ENCODE results near the gene POLRMT.
"Not testable (repeated sequence)": the region's sequence is repeated elsewhere in the genome, so short reads cannot be mapped to it uniquely, and the experiment has no call there.

Gene POLRMT

DNA sequence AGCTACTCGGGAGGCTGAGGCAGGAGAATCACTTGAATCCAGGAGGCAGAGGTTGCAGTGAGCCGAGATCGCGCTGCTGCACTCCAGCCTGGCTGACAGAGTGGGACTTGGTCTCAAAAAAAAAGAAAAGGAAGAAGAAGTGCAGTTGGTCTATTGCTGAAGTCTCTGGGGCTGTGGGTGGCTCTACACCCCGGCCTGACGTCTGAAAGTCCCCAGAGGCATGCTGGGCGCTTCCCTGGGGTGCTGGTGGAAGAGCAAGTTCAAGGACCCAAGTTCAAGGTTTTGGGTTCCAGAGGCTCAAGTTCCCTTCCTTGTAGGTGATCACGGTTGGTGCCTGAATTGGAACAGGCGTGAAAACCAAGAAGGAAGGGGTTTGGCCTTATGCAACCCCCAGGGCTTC, 39.8 kb downstream of the POLRMT start:
- DNase-seq (ENCODE audit: low read depth in 2 of 2), result no peak

- no peak for DNase-seq (ENCODE audit: low read depth in 2 of 2)
Measured at GRCh38 chr19:593055-593454, 40.3 kb downstream of the POLRMT start.

DNA sequence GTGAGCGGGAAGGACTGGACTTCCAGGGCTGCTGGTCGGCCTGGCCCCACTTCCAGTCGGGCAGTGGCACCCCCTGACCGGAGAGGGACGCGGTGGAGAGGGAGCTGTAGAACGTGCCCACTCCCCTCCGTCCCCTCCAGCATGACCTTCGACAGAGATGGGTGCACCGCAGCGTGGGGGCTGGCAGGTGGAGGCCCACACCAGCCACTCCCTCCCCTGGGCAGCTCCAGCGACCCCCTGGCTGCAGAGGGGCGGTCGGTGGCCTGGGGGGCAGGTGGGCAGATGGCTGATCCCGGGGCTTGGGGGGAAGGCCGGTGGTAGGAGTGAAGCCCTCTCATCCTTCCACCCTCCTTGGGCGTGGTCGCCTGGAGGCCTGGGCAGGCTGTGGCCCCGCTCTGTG, 41.2 kb downstream of the POLRMT start:
- DNase-seq (ENCODE audit: low read depth in 2 of 2), result no peak

- DNase-seq (ENCODE audit: low read depth in 2 of 2), result no peak
Measured at GRCh38 chr19:591099-591958, 42.0 kb downstream of the POLRMT start.

DNA sequence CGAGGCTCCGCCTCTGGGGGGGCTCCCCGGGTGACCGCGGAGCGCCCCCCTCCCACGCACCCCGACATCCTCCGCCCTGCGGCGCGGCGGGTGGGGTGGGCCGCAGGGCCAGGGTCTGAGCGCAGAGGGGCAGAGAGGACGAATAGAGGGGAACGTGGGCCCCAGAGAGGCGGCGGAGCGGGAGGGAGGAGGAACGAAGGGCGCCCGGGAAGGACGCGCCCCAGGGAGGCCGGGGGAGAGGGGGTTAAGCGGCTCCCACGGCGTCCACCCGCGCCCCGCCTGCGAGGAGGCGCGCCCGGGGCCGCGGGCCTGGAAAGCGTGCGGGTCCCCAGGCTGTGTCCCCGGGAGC, 42.6 kb downstream of the POLRMT start:
- no peak for DNase-seq (ENCODE audit: low read depth in 2 of 2)

DNA sequence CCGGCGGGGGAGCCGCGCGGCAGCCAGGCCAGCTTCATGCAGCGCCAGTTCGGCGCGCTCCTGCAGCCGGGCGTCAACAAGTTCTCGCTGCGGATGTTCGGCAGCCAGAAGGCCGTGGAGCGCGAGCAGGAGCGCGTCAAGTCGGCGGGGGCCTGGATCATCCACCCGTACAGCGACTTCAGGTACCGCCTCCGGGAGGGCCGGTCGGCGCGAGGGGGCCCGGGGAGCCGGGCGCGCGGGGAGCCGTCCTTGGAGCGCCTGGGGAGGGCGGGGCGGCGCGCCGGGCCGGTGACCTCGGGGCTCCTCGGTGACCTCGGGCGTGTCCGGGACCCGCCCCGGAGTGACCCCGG, 43.0 kb downstream of the POLRMT start:
- no peak for DNase-seq (ENCODE audit: low read depth in 2 of 2)

GRCh38 chr19:589693-590395, 43.5 kb downstream of the POLRMT start, which contains the start of gene HCN2:
Gene HCN2, plus strand, starts transcription at chr19:589881. Its CDS starts 65 bp downstream, at chr19:589946.
- no peak for DNase-seq (ENCODE audit: low read depth in 2 of 2)

- DNase-seq (ENCODE audit: low read depth in 2 of 2), result no peak
Measured at GRCh38 chr19:588741-589692, 44.3 kb downstream of the POLRMT start.

DNA sequence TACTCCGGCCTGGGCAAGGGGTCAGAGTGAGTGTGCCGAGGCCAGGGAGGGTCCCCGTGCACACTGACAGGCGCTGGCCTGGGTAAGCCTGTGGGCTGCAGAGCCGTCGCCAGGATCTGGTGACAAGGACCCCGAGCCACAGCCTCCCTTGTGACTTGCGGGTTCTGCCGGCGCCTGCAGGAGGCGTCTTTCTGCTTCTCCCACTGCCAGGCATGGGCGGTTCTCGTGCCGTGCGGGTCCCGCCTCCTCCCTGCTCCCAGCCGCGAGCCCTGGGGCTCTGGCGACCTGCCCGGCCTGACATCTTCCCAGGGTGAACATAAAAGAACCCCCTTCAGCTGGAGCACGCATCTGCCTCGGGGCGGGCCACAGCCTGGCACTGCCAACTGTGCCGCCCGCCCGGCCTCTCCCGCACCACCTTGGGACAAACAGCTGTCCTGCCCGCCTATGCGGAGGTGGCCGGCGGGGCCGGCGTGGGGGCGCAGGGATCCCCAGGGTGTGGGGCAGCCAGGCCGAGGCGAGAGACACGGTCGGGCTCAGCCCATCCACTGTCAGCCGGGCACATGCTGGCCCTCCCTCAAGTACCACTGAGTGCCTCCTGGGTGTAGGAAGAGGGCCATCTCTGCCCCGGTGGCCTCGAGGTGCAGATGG, 45.1 kb downstream of the POLRMT start:
- DNase-seq (ENCODE audit: low read depth in 2 of 2), result peak in 1 of 2 donors; percentile 35

DNA sequence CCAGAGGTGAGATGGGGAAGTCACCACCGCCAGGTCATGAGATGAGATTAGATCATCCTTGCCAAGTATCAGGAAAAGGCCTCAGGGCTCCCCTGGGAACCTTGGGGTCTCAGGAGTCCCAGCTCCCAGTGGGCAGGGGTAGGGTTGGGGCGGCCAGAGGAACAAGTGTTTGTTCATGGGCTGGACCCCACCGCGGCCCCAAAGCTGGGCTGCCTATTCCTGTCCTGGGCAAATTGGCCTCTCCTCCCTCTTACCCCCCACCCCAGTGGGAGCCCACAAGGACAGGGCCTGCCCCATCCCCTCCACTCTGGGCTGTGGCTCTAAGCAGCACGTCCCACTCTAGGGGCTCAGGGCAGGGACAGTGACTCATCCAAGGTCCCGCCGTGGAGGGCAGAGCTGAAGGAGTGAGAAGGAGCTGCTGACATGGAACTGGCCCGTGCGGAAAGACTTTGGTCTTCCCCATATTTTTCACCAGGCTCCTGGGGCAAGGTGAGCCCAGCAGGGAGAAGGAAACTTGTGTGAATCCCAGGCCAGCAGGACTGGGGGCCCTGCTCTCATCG, 47.7 kb downstream of the POLRMT start:
- DNase-seq (ENCODE audit: low read depth in 2 of 2), result no peak

GRCh38 chr19:585146-585545, 48.2 kb downstream of the POLRMT start:
- not testable (repeated sequence) for DNase-seq (ENCODE audit: low read depth in 2 of 2)

DNA sequence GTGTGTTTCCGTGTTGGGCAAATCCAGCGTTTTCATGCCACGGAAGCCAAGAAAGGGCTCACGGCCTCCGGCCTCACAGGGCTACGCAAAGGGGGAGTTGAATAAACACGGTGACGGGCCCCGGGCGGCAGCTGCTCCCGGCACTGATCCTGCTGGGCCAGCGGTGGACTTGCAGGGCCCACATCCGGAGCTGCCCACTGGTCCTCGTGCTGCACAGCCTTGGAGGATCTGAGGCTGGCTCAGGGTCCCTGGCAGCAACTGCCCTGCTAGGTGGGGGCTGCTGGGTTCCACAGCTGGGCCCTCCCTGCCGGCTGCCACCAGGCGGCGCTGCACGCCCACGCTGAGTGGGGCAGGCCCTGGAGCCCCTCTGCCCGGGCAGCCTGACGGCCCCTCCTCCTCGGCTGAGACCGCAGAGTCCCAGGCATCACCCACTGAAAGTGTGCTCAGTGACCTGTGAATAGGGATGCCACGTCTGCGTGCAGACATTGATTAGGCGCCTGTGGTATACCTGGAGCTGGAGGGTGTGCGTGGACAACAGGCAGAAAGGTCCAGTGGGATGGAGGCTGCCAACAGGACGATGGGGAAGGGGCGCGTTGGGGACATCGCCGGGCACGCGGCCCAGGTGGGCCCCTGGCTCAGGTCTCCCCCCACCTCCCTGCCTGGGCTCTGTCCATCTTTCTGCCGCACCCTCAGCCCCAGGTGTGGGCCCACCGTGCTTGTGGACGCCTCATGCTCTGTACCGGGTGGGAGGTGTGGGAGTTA, 48.9 kb downstream of the POLRMT start:
- no peak for DNase-seq (ENCODE audit: low read depth in 2 of 2)

DNA sequence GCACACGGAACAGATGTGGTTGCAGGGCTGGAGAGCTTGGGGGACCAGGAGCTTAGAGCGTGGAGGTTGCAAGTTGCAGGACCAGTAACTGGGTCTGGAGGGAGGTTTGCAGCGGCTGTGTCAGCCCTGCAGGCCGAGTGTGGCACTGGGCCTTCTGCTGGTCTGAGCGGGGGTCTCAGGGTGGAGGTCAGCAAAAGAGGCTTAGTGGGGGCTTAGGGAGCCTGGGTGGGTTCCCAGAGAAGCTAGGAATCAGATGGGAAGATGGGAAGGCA, 49.4 kb downstream of the POLRMT start:
- DNase-seq (ENCODE audit: low read depth in 2 of 2), result no peak

- no peak for DNase-seq (ENCODE audit: low read depth in 2 of 2)
Measured at GRCh38 chr19:583198-583967, 50.0 kb downstream of the POLRMT start.

- DNase-seq (ENCODE audit: low read depth in 2 of 2), result no peak
Measured at GRCh38 chr19:582497-583197, 50.7 kb downstream of the POLRMT start.

DNA sequence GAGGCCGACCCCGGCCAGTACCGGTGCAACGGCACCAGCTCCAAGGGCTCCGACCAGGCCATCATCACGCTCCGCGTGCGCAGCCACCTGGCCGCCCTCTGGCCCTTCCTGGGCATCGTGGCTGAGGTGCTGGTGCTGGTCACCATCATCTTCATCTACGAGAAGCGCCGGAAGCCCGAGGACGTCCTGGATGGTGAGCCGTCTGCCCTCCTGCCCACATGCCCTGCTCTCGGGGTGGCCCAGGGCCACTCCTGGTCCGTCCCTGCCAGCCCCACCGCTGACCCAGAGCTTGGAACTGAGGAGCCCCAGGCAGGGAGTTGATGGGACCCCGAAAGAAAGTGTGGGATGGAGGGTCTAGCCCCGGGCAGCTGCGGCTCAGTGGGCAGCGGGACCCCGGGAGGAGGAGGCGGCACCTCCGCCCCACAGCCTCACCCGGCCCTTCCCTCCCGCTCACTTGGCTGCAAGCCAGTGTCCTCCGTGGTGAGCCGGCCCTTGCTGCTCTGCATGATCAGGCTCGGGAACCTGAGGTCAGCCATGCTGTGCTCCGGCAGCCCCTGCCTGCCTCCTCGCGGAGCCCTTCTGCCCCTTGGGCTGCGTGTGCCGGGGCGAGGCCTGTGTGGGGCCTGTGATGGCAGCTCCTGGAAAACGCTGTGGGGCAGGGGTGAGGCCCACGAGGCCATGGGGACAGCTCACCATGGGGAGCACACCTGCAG, 51.8 kb downstream of the POLRMT start:
- no peak for DNase-seq (ENCODE audit: low read depth in 2 of 2)

DNA sequence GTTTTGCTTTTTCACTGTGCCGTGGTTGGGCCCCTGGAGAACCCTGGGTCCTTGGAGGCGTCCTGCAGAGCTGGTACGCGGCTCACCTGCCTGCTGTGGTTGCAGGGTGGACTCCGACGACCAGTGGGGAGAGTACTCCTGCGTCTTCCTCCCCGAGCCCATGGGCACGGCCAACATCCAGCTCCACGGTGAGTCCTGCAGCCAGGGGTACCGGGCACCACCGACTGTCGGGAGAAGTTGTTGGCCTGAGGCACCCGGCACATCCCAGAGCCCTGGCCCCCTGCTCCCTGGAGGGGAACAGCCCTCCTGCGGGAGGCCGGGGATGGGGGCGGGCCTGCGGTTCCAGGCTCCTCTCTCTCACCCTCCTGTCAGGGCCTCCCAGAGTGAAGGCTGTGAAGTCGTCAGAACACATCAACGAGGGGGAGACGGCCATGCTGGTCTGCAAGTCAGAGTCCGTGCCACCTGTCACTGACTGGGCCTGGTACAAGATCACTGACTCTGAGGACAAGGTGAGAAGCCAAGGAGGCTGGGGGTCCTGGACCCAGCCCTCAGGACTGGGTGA, 53.0 kb downstream of the POLRMT start:
- no peak for DNase-seq (ENCODE audit: low read depth in 2 of 2)

DNA sequence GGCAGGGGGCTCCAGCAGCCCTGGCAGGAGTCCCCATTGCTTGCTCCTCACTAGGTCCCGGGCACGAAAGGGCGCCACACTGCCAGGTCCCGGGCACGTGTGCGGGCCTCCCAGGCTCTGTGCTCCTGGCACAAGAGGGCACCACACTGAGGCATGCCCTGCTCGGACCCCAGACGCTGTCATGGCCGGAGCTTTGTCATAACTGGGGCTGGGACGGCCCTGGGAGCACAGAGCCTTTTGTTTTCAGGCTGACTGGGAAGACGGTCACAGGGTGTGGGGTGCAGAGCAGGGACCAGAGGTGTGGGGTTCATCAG, 53.5 kb downstream of the POLRMT start:
- no peak for DNase-seq (ENCODE audit: low read depth in 2 of 2)

Data from stimulated activated CD8-positive, alpha-beta memory T cell treated with anti-CD3 and anti-CD28 coated beads, Interleukin-15, amount 100 ng/mL, for 4 hours (primary cell).